ENCODE data around the gene HDAC7.

- TF ChIP-seq CTCF (IDR thresholded peaks at IDR 0.05) = no peak
- TF ChIP-seq POLR2A (IDR thresholded peaks at IDR 0.05) = no peak
- TF ChIP-seq POLR2AphosphoS5 (IDR thresholded peaks at IDR 0.05) = no peak
Observed at GRCh38 chr12:47850153-47851084, 30.7 kb upstream of the HDAC7 start.

Data from prostate gland (tissue), 2 donors.